ENCODE measurements around the gene IL5RA. TPM values are rescaled to one million over a fixed set of nuclear protein-coding genes. Genes with fewer than 3 reads are reported as not detected.

IL5RA gene
- total and polyA plus RNA-seq, 2 experiments from 2014 or later, result 1.5 TPM; not detected in 1

GRCh38 chr3:3089017-3089416, 21.2 kb downstream of the IL5RA start:
- Histone ChIP-seq H3K27ac (no peak overlapping the region), H3K36me3 (replicated peaks; ENCODE audit: insufficient read depth, low read depth) (no peaks in the 10 kb centered on the region), H3K9me3 (ENCODE audit: low read depth) (no peaks in the 10 kb centered on the region), H3K4me2 (no peak overlapping the region), H3K79me2 (no peaks in the 10 kb centered on the region), H3K4me3 (no peak overlapping the region), H3K27me3 (no peaks in the 10 kb centered on the region), H3K9me2 (replicated peaks; ENCODE audit: insufficient read depth) (no peaks in the 10 kb centered on the region), H3K4me1 (ENCODE audit: insufficient read depth) (no peaks in the 10 kb centered on the region), H4K20me1 (ENCODE audit: insufficient read depth, poor library complexity, severe bottlenecking) (no peaks in the 10 kb centered on the region), H2AFZ (no peak overlapping the region)
- TF ChIP-seq EZH2phosphoT487 (IDR thresholded peaks at IDR 0.05; ENCODE audit: low read depth, severe bottlenecking, unreplicated experiment), result no peak
- no peak for TF ChIP-seq EZH2 (IDR thresholded peaks at IDR 0.05; ENCODE audit: borderline replicate concordance)
- no peak for TF ChIP-seq CTCF (IDR thresholded peaks at IDR 0.05; ENCODE audit: poor library complexity)
- no peak for DNase-seq (ENCODE audit: low spot score)
- WGBS (ENCODE audit: low lambda C conversion rate, missing lambda C conversion rate), result 84% methylated on average over 4 of the region's 4 CpGs

DNA sequence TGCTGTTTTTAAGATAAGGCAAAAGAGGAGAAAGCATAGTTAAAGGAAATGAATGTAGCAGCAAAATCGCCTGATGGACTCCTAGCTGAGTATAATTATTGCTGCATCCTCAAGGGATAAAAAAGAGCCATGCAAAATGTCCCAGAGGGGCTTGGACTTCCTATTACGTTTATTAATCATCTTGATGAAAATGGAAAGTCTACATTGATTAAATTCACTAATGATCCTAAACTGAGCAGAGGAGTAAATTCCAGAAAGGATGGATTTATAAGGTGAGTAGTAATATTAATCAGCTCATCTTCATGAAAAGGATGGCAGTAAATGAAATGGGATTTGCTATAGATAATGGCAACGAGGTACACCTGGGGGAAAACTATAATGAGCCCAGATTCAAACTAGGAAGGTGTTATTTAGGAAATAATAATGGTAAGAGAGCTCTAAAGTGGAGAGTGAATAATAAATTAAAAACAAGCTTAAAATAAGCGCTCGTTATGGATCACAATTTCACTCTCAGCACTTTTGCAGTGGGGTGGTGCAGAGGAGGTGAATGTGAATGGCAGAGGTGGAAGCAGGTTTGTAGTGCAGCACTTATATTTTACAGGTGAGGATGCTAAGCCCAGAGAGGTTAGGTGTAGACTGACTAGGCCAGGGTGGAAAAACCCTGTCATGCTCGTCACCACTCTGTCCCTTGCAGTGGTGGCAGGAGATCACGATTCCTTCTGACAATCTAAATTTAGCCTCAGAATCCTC, 22.3 kb downstream of the IL5RA start:
- Histone ChIP-seq H3K27me3 (no peaks in the 10 kb centered on the region), H3K9me2 (replicated peaks; ENCODE audit: insufficient read depth) (no peaks in the 10 kb centered on the region), H3K27ac (no peak overlapping the region), H3K4me2 (no peak overlapping the region), H3K4me3 (no peak overlapping the region), H3K79me2 (no peaks in the 10 kb centered on the region), H3K9me3 (ENCODE audit: low read depth) (no peaks in the 10 kb centered on the region), H2AFZ (no peak overlapping the region), H4K20me1 (ENCODE audit: insufficient read depth, poor library complexity, severe bottlenecking) (no peaks in the 10 kb centered on the region), H3K36me3 (replicated peaks; ENCODE audit: insufficient read depth, low read depth) (no peaks in the 10 kb centered on the region), H3K4me1 (ENCODE audit: insufficient read depth) (no peaks in the 10 kb centered on the region)
- TF ChIP-seq EZH2 (IDR thresholded peaks at IDR 0.05; ENCODE audit: borderline replicate concordance) (no peak), EZH2phosphoT487 (IDR thresholded peaks at IDR 0.05; ENCODE audit: low read depth, severe bottlenecking, unreplicated experiment) (no peak), CTCF (IDR thresholded peaks at IDR 0.05; ENCODE audit: poor library complexity) (no peak)
- no peak for DNase-seq (ENCODE audit: low spot score)
- 82% methylated on average over 7 of the region's 7 CpGs for WGBS (ENCODE audit: low lambda C conversion rate, missing lambda C conversion rate)

GRCh38 chr3:3087279-3087678, 22.9 kb downstream of the IL5RA start:
- no peaks in the 10 kb centered on the region for H3K79me2 ChIP-seq
- no peaks in the 10 kb centered on the region for H4K20me1 ChIP-seq (ENCODE audit: insufficient read depth, poor library complexity, severe bottlenecking)
- no peaks in the 10 kb centered on the region for H3K4me1 ChIP-seq (ENCODE audit: insufficient read depth)
- H3K9me3 ChIP-seq (ENCODE audit: low read depth), result no peaks in the 10 kb centered on the region
- no peaks in the 10 kb centered on the region for H3K36me3 ChIP-seq (replicated peaks; ENCODE audit: insufficient read depth, low read depth)
- no peak overlapping the region for H3K4me2 ChIP-seq
- H2AFZ ChIP-seq, result no peak overlapping the region
- TF ChIP-seq EZH2phosphoT487 (IDR thresholded peaks at IDR 0.05; ENCODE audit: low read depth, severe bottlenecking, unreplicated experiment) (no peak), CTCF (IDR thresholded peaks at IDR 0.05; ENCODE audit: poor library complexity) (no peak), EZH2 (IDR thresholded peaks at IDR 0.05; ENCODE audit: borderline replicate concordance) (no peak)
- H3K27ac ChIP-seq, result no peak overlapping the region
- H3K9me2 ChIP-seq (replicated peaks; ENCODE audit: insufficient read depth), result no peaks in the 10 kb centered on the region
- no peaks in the 10 kb centered on the region for H3K27me3 ChIP-seq
- no peak for DNase-seq (ENCODE audit: low spot score)
- H3K4me3 ChIP-seq, result no peak overlapping the region

Data from hepatocyte (in vitro differentiated cells).